Measurements from ENCODE around the gene ACO2. TPM values are rescaled to one million over a fixed set of nuclear protein-coding genes. Genes with fewer than 3 reads are reported as not detected.
"Not testable (repeated sequence)": the region's sequence is repeated elsewhere in the genome, so short reads cannot be mapped to it uniquely, and the experiment has no call there.

Gene ACO2
- total RNA-seq, 1 experiment from 2014 or later: 71.5 TPM

DNA sequence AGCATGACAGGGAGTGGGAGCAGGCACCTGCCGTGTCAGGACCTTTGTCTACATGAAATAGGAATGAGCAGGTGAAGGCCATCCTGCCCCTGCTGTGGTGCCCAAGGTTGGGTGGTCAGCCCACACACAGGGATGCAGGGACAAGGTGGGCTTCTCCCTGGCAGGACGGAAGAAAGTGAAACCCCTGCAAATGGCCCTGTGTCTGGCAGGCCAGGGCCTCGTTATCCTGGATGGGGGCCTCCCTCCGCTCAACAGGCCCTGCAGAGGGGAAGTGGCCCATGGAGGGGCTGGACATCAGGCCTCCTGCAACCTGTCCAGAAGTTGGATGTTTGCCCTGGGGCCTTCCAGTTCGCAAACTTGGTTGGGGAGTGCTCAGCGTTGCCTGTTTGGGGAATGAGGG lies 37.3 kb upstream of the ACO2 start:
- Histone ChIP-seq H3K36me3 (ENCODE audit: control insufficient read depth, insufficient read depth, low read length) (0 out of 2 replicates have a peak, but pooled peaks cover 2% of the 10 kb centered on the region), H3K27ac (ENCODE audit: low read length) (no peak overlapping the region), H3K4me3 (ENCODE audit: low read depth in 2 of 2, low read length in 2 of 2) (no peak overlapping the region), H3K4me1 (ENCODE audit: control insufficient read depth, insufficient read depth, low read length) (no peaks in the 10 kb centered on the region), H3K9me3 (ENCODE audit: control insufficient read depth, insufficient read depth, low read depth, low read length) (no peaks in the 10 kb centered on the region), H3K27me3 (ENCODE audit: control insufficient read depth, insufficient read depth, low read length) (no peaks in the 10 kb centered on the region)
- no peak for DNase-seq (ENCODE audit: low read depth, low spot score)
- TF ChIP-seq POLR2AphosphoS5 (IDR thresholded peaks at IDR 0.05; ENCODE audit: low read depth, low read length) (no peak; the same call in 1 of the 2 replicates), SIN3A (IDR thresholded peaks at IDR 0.05; ENCODE audit: borderline replicate concordance, insufficient read depth, low read depth, low read length) (no peak), TCF7L2 (IDR thresholded peaks at IDR 0.05; ENCODE audit: low read depth, low read length) (no peak), REST (IDR thresholded peaks at IDR 0.05; ENCODE audit: insufficient read depth in 1 of 2, low read depth in 2 of 2, low read length in 1 of 2) (no peak)
- TF ChIP-seq, protein P1, sequence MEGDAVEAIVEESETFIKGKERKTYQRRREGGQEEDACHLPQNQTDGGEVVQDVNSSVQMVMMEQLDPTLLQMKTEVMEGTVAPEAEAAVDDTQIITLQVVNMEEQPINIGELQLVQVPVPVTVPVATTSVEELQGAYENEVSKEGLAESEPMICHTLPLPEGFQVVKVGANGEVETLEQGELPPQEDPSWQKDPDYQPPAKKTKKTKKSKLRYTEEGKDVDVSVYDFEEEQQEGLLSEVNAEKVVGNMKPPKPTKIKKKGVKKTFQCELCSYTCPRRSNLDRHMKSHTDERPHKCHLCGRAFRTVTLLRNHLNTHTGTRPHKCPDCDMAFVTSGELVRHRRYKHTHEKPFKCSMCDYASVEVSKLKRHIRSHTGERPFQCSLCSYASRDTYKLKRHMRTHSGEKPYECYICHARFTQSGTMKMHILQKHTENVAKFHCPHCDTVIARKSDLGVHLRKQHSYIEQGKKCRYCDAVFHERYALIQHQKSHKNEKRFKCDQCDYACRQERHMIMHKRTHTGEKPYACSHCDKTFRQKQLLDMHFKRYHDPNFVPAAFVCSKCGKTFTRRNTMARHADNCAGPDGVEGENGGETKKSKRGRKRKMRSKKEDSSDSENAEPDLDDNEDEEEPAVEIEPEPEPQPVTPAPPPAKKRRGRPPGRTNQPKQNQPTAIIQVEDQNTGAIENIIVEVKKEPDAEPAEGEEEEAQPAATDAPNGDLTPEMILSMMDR (IDR thresholded peaks at IDR 0.05): no peak
- ChIA-PET POLR2A (interaction anchor here (0.6 kb wide), 1 partner anchor 104 kb away, joined by 7 read pairs; no protein-coding TSS in a partner anchor), CTCF (no interaction called here)
- in situ Hi-C loops (cut with HindIII; ENCODE audit: low pct_unique_long_range_greater_than_20kb, low sequenced_read_pairs) (no loop called here), intact Hi-C loops (cut with micrococcal nuclease; ENCODE audit: unreplicated experiment) (no loop called here)
- no TSS peak for BruUV-seq (replicated peaks)
- ATAC-seq: no peak; the same call in 1 of the 2 replicates

DNA sequence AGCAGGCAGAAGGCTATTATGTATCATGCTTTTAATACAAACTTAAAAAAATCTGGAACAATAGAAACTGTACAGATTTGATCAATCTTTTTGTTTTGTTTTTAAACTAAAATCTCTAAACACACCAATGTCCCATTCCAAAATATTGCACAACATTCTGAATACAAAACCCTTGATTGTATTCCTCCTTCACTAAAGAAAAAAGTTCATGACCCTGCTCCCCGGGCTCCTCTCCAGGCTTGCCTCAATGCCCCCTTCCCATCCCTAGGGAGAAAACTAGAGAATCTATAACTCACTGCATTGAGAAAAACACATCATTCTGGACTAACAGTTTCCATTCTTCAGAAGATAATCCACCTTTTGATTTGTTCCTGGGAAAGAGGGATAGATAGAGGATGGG lies 35.4 kb upstream of the ACO2 start:
- H3K27me3 ChIP-seq (ENCODE audit: control insufficient read depth, insufficient read depth, low read length); POLR2A ChIA-PET; H3K4me1 ChIP-seq (ENCODE audit: control insufficient read depth, insufficient read depth, low read length); ATAC-seq; H3K27ac ChIP-seq (ENCODE audit: low read length); H3K36me3 ChIP-seq (ENCODE audit: control insufficient read depth, insufficient read depth, low read length); CTCF ChIA-PET; H3K4me3 ChIP-seq (ENCODE audit: low read depth in 2 of 2, low read length in 2 of 2); DNase-seq (ENCODE audit: low read depth, low spot score); H3K9me3 ChIP-seq (ENCODE audit: control insufficient read depth, insufficient read depth, low read depth, low read length); in situ Hi-C loops (cut with HindIII; ENCODE audit: low pct_unique_long_range_greater_than_20kb, low sequenced_read_pairs); intact Hi-C loops (cut with micrococcal nuclease; ENCODE audit: unreplicated experiment): not testable (repeated sequence)
- BruUV-seq (replicated peaks): TSS peak; percentile 62

GRCh38 chr22:41434361-41435003 lies 34.4 kb upstream of the ACO2 start:
- CTCF ChIA-PET; BruUV-seq (replicated peaks); H3K4me3 ChIP-seq (ENCODE audit: low read depth in 2 of 2, low read length in 2 of 2): not testable (repeated sequence)

More at GRCh38 chr22:41434361-41435003, 34.4 kb upstream of the ACO2 start:
- ATAC-seq; H3K4me1 ChIP-seq (ENCODE audit: control insufficient read depth, insufficient read depth, low read length); intact Hi-C loops (cut with micrococcal nuclease; ENCODE audit: unreplicated experiment); H3K27ac ChIP-seq (ENCODE audit: low read length); POLR2A ChIA-PET; DNase-seq (ENCODE audit: low read depth, low spot score); H3K36me3 ChIP-seq (ENCODE audit: control insufficient read depth, insufficient read depth, low read length); H3K9me3 ChIP-seq (ENCODE audit: control insufficient read depth, insufficient read depth, low read depth, low read length); in situ Hi-C loops (cut with HindIII; ENCODE audit: low pct_unique_long_range_greater_than_20kb, low sequenced_read_pairs); H3K27me3 ChIP-seq (ENCODE audit: control insufficient read depth, insufficient read depth, low read length): not testable (repeated sequence)
